Activated CD8-positive, alpha-beta T cell treated with anti-CD3 and anti-CD28 coated beads for 36 hours (primary cell): Measurements from ENCODE around the gene KLHL11. TPM values are rescaled to one million over a fixed set of nuclear protein-coding genes. Genes with fewer than 3 reads are reported as not detected.
"Not testable (repeated sequence)": the region's sequence is repeated elsewhere in the genome, so short reads cannot be mapped to it uniquely, and the experiment has no call there.

ENCODE experiments used
- ATAC-seq: fragments of 200-7000 bp; cut with Tn5 transposase; one replicate; pipeline ENCODE4 v1.10.0; 2021; ENCODE audit warnings: mild to moderate bottlenecking, moderate library complexity
- CTCF ChIA-PET: fragments of 350-600 bp; sonication (Branson Sonifier 250); formaldehyde crosslinking; loops from one replicate; lab custom pipeline; 2021; ENCODE audit warnings: antibody characterized with exemption; lab: Charles Lee
- POLR2A ChIA-PET: fragments of 350-600 bp; sonication (Branson Sonifier 250); formaldehyde crosslinking; loops from one replicate; lab custom pipeline; 2021; ENCODE audit warnings: antibody characterized with exemption; lab: Charles Lee
- DNase-seq: peaks from one replicate; pipeline ENCODE4 v3.0.0-alpha.2; 2020
- H3K27ac Mint-ChIP-seq: one replicate; pipeline ENCODE4 v1.8.0; 2021; ENCODE audit warnings: mild to moderate bottlenecking, mixed read lengths
- H3K27me3 Mint-ChIP-seq: one replicate; pipeline ENCODE4 v1.8.0; 2021; ENCODE audit warnings: mixed read lengths
- H3K36me3 Mint-ChIP-seq: one replicate; pipeline ENCODE4 v1.8.0; 2021; ENCODE audit warnings: low read depth, mixed read lengths
- H3K4me1 Mint-ChIP-seq: one replicate; pipeline ENCODE4 v1.8.0; 2021; ENCODE audit warnings: low read depth, mixed read lengths
- H3K4me3 Mint-ChIP-seq: one replicate; pipeline ENCODE4 v1.8.0; 2021; ENCODE audit warnings: mild to moderate bottlenecking, moderate library complexity, mixed read lengths
- H3K9me3 Mint-ChIP-seq: one replicate; pipeline ENCODE4 v1.8.0; 2021; ENCODE audit warnings: mixed read lengths
- intact Hi-C: fragments of 100-400 bp; cut with micrococcal nuclease; formaldehyde crosslinking; loops from one replicate; pipeline ENCODE4 v1.10.0; 2022
- total RNA-seq, 2 experiments: library from RNA; stranded (reverse); gene quantifications; one replicate each; pipeline ENCODE4 v1.2.3, GENCODE V29; 2021
- TF ChIP-seq, protein P1 (sequence below): fragments of 200-600 bp; IDR thresholded peaks from one replicate; pipeline ENCODE4 v1.8.0; 2022; ENCODE audit warnings: antibody characterized with exemption, mild to moderate bottlenecking

Gene KLHL11
- total RNA-seq, 2 experiments from 2014 or later: 19.2 to 19.6 TPM

DNA sequence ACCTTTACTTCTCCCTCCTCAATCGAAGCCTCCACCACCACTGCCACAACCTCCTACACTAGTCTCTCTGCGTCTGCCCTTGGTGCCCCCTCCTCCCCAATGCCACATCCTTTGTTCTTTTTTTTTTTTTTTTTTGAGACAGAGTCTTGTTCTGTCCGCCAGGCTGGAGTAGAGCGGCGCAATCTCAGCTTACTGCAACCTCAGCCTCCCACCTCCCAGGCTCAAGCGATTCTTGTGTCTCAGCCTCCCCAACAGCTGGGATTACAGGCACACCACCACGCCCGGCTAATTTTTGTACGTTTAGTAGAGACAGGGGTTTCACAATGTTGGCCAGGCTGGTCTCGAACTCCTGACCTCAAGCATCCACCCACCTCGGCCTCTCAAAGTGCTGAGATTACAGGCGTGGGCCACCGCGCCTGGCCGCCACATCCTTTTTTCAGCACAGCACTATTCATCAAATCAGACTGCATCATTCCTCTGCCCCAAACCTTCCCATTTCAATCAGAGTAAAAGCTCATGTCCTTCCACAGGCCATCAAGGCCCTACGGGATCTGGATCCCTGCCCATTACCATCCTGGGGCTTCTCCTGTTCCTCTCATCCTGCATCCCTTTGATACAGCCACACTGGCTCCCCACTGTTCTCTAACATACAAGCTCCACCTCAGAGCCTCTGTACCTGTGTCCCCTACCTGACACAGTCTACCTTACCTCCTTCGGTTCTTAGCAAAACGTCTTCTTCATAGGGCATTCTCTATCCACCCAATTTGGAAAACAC is 2.0 kb downstream of the KLHL11 start:
- intact Hi-C loops: no loop called here
- Mint-ChIP-seq H3K9me3 (no peaks in the 10 kb centered on the region), H3K36me3 (peaks cover 9% of the 10 kb centered on the region), H3K27ac (no peak overlapping the region), H3K4me1 (peaks cover 28% of the 10 kb centered on the region), H3K27me3 (no peaks in the 10 kb centered on the region), H3K4me3 (no peak overlapping the region)
- ChIA-PET POLR2A (interaction anchor here (0.5 to 2.9 kb wide), 6 partner anchors 10 to 172 kb away, joined by 3 to 14 read pairs (median 8); partner anchors contain the start of gene ACLY), CTCF (interaction anchor here (1.0 to 1.5 kb wide), 4 partner anchors 10 to 167 kb away, joined by 3 to 4 read pairs (median 3); no protein-coding TSS in a partner anchor)
- TF ChIP-seq, protein P1, sequence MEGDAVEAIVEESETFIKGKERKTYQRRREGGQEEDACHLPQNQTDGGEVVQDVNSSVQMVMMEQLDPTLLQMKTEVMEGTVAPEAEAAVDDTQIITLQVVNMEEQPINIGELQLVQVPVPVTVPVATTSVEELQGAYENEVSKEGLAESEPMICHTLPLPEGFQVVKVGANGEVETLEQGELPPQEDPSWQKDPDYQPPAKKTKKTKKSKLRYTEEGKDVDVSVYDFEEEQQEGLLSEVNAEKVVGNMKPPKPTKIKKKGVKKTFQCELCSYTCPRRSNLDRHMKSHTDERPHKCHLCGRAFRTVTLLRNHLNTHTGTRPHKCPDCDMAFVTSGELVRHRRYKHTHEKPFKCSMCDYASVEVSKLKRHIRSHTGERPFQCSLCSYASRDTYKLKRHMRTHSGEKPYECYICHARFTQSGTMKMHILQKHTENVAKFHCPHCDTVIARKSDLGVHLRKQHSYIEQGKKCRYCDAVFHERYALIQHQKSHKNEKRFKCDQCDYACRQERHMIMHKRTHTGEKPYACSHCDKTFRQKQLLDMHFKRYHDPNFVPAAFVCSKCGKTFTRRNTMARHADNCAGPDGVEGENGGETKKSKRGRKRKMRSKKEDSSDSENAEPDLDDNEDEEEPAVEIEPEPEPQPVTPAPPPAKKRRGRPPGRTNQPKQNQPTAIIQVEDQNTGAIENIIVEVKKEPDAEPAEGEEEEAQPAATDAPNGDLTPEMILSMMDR: no peak
- DNase-seq: peak; percentile 70
- peak; percentile 51 for ATAC-seq

GRCh38 chr17:41860254-41860931 is 4.8 kb downstream of the KLHL11 start:
- ChIA-PET POLR2A (interaction anchor here (1.8 kb wide), 1 partner anchor 21 kb away, joined by 4 read pairs; no protein-coding TSS in a partner anchor), CTCF (interaction anchor here (1.2 kb wide), 1 partner anchor 12 kb away, joined by 3 read pairs; no protein-coding TSS in a partner anchor)
- no peak for ATAC-seq
- TF ChIP-seq, protein P1: no peak
- no peaks in the 10 kb centered on the region for H3K27me3 Mint-ChIP-seq
- H3K4me3 Mint-ChIP-seq: no peak overlapping the region
- intact Hi-C loops: no loop called here
- no peaks in the 10 kb centered on the region for H3K36me3 Mint-ChIP-seq
- H3K4me1 Mint-ChIP-seq: peaks cover 20% of the 10 kb centered on the region
- no peak for DNase-seq
- H3K9me3 Mint-ChIP-seq: no peaks in the 10 kb centered on the region
- peak overlapping the region; percentile 0 for H3K27ac Mint-ChIP-seq

DNA sequence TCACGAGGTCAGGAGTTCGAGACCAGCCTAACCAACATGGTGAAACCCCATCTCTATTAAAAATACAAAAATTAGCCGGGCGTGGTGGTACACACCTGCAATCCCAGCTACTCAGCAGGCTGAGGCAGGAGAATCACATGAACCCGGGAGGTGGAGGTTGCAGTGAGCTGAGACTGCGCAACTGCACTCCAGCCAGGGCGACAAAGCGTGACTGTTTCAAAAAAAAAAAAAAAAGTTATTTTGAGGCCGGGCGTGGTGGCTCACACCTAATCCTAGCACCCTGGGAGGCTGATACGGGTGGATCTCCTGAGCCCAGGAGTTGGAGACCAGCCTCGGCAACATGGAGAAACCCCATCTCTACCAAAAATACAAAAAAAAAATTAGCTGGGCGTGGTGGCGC is 13.8 kb downstream of the KLHL11 start:
- DNase-seq, H3K27ac Mint-ChIP-seq, H3K27me3 Mint-ChIP-seq, H3K4me3 Mint-ChIP-seq, H3K9me3 Mint-ChIP-seq, intact Hi-C loops, ATAC-seq: not testable (repeated sequence)
- peaks cover 28% of the 10 kb centered on the region for H3K36me3 Mint-ChIP-seq
- ChIA-PET CTCF (interaction anchor here (0.9 to 1.0 kb wide), 3 partner anchors 10 to 50 kb away, joined by 3 read pairs; partner anchors contain the start of gene NT5C3B), POLR2A (interaction anchor here (0.6 kb wide), 1 partner anchor 1710 kb away, joined by 3 read pairs; no protein-coding TSS in a partner anchor)
- peaks cover 29% of the 10 kb centered on the region for H3K4me1 Mint-ChIP-seq

DNA sequence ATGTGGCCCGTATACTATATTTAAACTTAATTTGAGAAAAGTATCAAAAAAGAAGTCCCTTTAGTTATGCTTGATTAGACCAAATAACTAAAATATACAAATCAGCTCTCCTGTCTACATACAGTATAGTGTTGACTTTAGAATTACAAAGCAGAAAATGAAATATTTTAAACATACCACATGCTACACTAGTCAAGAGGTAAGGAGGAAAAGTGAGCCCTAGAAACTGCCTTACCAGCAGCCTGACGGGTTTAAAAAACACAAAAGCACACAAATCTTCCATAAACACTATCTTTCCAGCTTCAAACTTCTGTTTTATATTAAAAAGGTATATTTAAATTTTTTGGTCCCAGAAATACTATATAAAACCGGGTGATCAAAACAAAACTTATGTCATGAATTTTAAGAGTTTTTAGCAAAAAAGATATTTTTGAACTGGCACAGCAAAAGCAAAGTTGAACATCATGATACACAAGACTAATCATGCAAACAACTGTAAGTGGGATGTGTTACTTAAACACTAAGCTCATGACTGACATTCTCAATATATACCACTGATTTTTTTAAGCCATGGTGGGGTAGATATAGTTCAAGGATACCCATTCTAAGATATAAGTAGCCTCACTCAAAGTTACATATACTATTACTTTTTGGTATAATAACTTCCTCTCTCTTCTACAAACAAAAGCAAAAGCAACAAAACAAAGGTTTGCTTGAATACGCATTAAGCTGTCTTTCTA is 15.8 kb downstream of the KLHL11 start:
- POLR2A ChIA-PET: interaction anchor here (1.2 kb wide), 1 partner anchor 14 kb away, joined by 6 read pairs; no protein-coding TSS in a partner anchor
- Mint-ChIP-seq H3K27me3 (no peaks in the 10 kb centered on the region), H3K27ac (no peak overlapping the region), H3K4me3 (no peak overlapping the region), H3K4me1 (peaks cover 27% of the 10 kb centered on the region), H3K36me3 (peaks cover 22% of the 10 kb centered on the region), H3K9me3 (no peaks in the 10 kb centered on the region)
- DNase-seq: no peak
- ATAC-seq: no peak
- intact Hi-C loops: no loop called here
- TF ChIP-seq, protein P1: no peak
- CTCF ChIA-PET: interaction anchor here (1.2 to 1.8 kb wide), 4 partner anchors 17 to 153 kb away, joined by 3 to 6 read pairs (median 5); no protein-coding TSS in a partner anchor

DNA sequence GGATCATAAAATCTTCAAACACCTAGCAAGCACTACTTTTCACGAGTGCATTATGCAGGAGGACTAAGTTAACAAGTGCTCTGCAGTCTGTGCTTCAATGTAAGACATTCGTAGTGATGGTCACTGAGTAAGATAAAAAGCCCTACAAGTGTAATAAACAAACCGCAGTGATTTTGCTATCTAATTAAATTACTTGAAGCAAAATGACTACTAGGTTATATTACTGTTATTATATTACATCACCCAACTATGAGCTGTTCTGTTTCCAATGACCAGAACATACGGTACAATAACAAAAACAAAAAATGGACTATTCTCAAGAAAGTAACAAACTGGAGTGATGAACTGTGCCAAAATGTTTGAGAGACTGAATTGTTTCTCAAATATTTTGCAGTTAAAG is 16.4 kb downstream of the KLHL11 start:
- H3K36me3 Mint-ChIP-seq: peaks cover 16% of the 10 kb centered on the region

More for the DNA sequence above, 16.4 kb downstream of the KLHL11 start:
- Mint-ChIP-seq H3K9me3 (no peaks in the 10 kb centered on the region), H3K4me1 (peaks cover 24% of the 10 kb centered on the region), H3K27me3 (no peaks in the 10 kb centered on the region), H3K27ac (no peak overlapping the region), H3K4me3 (no peak overlapping the region)
- no peak for ATAC-seq
- CTCF ChIA-PET: interaction anchor here (1.4 to 1.8 kb wide), 3 partner anchors 16 to 153 kb away, joined by 4 to 6 read pairs (median 6); no protein-coding TSS in a partner anchor
- TF ChIP-seq, protein P1: no peak
- DNase-seq: no peak
- POLR2A ChIA-PET: interaction anchor here (0.6 to 1.2 kb wide), 2 partner anchors 15 to 29 kb away, joined by 3 to 6 read pairs; no protein-coding TSS in a partner anchor
- intact Hi-C loops: no loop called here
